Myocyte (in vitro differentiated cells): Measurements from ENCODE around the gene ELOVL2. TPM values are rescaled to one million over a fixed set of nuclear protein-coding genes. Genes with fewer than 3 reads are reported as not detected.
"Not testable (repeated sequence)": the region's sequence is repeated elsewhere in the genome, so short reads cannot be mapped to it uniquely, and the experiment has no call there.

Source experiments
- DNase-seq: peaks from one replicate; pipeline ENCODE4 v3.0.0-alpha.2; 2012; ENCODE audit warnings: low read depth
- polyA plus RNA-seq: library from polyadenylated mRNA; unstranded; fragments of >200 nt; gene quantifications from one replicate; pipeline ENCODE4 v1.2.1, GENCODE V29; 2012; ENCODE audit warnings: missing spikeins
- total RNA-seq: library from RNA; depleted of rRNA; stranded (reverse); fragments of >200 nt; gene quantifications from 2 replicates; pipeline ENCODE4 v1.2.3, GENCODE V29; 2014

ELOVL2 gene, protein sequence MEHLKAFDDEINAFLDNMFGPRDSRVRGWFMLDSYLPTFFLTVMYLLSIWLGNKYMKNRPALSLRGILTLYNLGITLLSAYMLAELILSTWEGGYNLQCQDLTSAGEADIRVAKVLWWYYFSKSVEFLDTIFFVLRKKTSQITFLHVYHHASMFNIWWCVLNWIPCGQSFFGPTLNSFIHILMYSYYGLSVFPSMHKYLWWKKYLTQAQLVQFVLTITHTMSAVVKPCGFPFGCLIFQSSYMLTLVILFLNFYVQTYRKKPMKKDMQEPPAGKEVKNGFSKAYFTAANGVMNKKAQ
- total RNA-seq: 0.05 TPM in 1 of 2 replicates, not detected in the other
- 0.11 TPM for polyA plus RNA-seq

DNA sequence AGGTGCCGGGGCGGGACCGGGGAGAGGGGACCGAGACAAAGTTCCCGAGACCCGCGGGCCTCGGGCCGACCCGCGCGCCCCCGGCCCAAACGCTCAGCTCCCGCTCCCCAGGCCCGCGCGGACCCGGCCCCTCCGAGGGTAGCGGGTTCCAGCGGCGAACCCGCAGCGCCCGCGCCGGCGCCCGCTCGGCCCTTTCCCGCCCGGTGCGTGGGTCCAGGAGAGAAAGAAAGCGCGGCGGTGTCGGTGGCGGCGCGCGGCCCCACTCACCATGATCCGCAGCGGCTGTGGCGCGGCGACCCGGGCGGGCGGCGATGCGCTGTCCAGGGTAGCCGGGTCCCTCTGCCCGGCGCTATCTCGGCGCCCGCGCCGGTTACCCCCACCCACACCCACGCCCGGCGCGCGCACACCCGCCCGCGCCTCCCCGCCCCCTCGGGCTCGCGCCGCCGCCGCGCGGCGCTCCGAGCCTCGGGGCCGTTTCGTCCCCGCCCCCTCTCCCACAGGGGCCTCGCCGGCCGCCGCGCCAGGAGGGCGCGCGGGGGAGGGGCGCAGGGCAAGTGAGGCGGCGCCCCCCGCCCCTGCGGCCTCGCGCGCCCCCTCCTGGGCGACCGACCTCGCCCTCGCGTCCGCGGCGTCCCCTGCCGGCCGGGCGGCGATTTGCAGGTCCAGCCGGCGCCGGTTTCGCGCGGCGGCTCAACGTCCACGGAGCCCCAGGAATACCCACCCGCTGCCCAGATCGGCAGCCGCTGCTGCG lies at the start of gene ELOVL2:
ELOVL2 (minus strand) TSS at position 345 of the 751 bp plus-strand sequence; CDS start at position 270, 75 bp downstream.
- DNase-seq: peak; percentile 46

DNA sequence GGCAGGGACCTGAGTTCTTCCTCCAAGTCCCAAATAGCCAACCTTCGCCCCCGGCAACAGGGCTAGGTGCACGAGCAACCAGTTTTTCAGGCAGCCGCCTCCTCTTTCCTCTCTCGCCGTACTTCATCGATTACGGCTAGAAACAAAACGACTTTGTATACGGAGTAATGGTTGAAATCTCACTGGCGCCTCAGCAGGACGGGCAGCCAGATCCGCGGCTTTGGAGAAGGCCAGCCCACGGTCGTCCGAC lies 49.2 kb upstream of the ELOVL2 start:
- no peak for DNase-seq

GRCh38 chr6:11092668-11093375 lies 48.7 kb upstream of the ELOVL2 start:
- DNase-seq: peak; percentile 85

GRCh38 chr6:11091141-11091540 lies 47.0 kb upstream of the ELOVL2 start:
- DNase-seq: not testable (repeated sequence)

DNA sequence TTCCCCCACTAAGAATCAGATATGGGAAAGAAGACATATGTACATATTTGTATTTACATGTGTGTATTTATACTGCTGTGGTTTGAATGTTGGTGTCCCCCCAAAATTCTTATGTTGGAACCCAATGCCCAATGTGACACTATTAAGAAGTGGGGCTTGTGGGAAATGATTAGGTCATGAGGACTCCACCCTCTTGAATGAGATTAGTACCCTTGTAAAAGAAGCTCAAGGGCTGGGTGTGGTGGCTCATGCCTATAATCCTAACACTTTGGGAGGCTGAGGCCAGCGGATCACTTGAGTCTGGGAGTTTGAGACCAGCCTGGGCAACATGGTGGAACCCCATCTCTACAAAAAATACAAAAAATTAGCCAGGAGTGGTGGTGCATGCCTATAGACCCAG lies 45.6 kb upstream of the ELOVL2 start:
- DNase-seq: no peak

- DNase-seq: not testable (repeated sequence)
Observed at GRCh38 chr6:11087141-11087812, 43.2 kb upstream of the ELOVL2 start.

DNA sequence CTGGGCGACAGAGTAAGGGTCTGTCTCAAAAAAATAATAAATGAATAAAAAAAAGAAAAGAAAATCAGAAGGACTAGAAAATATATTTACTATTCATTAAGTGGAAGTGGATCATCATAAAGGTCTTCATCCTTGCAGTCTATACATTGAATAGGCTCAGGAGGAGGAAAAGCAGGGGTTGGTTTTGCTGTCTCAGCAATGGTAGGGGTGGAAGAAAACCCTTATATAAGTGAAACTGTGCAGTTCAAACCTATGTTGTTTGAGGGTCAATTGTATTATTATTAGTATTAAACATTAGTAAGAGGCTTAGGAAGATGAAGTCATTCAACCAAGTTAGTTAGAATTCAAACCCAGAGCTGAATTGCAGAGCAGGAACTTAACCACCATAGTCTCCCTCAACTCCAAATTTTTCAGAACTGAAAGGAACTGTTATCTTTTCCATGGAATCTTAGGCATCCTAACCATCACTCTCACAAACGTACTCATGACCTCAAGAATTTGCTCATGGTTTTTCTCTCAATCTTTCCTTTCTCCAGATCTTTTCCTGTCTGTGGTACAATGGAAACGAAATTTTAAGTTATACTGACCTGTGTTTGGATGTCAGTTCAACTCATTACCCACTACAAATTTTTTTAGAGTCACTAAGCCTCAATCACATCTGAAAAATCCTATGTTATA lies 41.8 kb upstream of the ELOVL2 start:
- DNase-seq: peak; percentile 10

GRCh38 chr6:11083956-11084355 lies 39.9 kb upstream of the ELOVL2 start:
- no peak for DNase-seq

- no peak for DNase-seq
Observed at GRCh38 chr6:11083491-11083890, 39.4 kb upstream of the ELOVL2 start.

GRCh38 chr6:11080296-11080695 lies 36.2 kb upstream of the ELOVL2 start:
- DNase-seq: no peak

- no peak for DNase-seq
Observed at GRCh38 chr6:11078266-11078665, 34.2 kb upstream of the ELOVL2 start.

GRCh38 chr6:11076540-11076939 lies 32.4 kb upstream of the ELOVL2 start:
- no peak for DNase-seq

- no peak for DNase-seq
Observed at GRCh38 chr6:11072101-11072500, 28.0 kb upstream of the ELOVL2 start.

DNA sequence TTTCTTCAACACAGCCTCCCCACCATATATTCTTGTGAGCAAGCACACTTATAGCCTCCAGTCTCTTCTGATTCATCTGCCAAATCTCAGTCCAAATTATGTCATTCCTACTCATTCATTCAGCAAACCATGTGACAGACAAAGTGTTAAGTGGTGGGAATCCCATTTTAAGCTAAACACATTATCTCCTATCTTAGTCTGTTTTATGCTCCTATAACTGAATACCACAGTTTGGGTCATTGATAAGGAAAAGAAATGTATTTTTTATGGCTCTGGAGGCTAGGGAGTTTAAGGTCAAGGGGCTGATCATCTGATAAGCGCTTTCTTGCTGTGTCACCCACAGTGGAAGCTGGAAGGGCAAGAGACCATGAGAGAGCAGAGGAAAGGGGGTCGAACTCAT lies 25.7 kb upstream of the ELOVL2 start:
- no peak for DNase-seq

DNA sequence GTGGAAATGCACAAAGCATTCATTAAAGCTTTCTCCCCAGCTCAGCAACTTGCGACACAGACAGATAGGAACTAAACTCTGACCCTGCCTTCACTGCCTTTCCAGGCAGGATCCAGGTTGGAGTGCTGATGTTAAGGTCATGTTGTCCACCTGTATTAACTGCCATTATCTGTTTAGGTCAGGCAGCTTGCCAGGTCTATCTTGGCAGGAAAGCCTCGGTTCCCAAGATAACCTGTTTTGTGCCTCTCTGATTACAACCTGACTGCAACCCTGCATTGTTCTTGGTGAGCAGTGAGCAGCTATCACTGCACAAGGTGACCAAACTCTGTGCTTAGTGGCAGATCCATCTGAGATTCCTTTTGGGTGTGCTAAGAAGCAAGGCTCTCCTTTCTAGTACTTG lies 23.2 kb upstream of the ELOVL2 start:
- DNase-seq: no peak

- DNase-seq: no peak
Observed at GRCh38 chr6:11066505-11067347, 22.6 kb upstream of the ELOVL2 start.

DNA sequence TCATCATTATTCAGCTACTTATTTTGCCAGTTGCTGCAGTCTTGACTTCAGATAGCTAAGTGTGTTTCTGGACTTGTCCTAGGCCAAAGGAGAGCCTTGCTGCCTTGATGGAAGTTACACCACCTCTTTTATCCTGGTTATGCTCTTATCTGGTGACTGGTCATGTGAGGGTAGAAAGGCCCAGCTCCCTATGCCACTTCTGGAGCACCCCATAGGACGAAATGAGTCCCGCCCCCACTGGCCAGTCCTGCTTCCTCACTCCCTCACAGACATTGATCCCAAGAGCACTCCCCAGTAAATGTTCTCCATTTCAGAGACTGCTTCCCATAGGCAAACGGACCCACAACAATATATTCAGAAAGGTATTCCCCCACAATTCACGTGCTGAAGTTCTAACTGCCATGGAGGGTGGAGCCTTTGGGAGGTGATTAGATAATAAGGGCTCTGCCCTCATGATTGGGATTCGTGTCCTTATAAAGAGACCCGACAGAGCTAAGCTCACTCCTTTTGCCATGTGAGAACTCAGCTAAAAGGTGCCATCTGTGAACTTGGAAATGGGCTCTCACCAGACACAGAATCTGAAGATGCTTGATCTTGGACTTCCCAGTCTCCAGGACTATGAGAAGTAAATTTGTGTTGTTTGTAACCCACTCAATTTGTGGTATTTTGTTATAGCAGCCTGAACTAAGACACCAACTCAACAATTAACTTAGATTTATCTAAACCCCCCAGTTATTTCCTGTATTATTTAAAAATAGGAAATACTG lies 21.5 kb upstream of the ELOVL2 start:
- DNase-seq: no peak

DNA sequence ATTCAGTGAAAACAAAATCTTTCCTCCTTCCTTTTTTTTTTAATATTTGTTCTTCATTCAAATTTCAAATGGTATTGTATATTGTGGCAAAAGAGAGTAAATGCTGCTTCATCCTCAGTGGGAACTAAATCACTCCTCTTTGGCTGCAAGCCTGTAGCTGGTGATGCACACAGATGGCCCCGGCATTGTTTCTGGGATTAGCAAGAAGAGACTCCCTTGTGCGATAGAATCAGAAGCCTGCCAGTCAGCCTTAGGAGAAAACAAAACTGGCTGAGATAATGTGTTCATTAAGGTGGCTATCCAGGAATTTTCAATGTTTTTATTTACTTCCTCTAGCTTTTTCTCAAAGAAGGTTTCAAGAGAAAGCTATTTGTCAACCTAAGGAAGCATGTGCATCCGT lies 20.7 kb upstream of the ELOVL2 start:
- DNase-seq: peak; percentile 5

DNA sequence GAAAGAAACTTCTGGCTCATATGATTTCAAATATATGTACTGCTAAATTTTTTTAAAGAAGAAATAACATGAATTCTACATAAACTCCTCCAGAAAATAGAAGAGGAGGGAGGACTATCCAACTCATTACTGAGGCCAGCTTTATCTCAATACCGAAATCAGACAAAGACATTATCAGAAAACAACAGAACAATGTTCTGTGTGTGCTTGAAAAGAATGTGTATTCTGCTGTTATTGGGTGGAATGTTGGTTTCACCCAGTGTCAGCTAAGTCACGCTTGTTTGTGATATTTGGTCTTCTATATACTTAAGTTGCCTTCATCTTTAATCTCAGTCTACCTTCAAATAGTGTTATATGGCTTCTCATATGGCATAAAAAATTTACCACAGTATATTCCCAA lies 18.6 kb upstream of the ELOVL2 start:
- no peak for DNase-seq

GRCh38 chr6:11062083-11062482 lies 18.0 kb upstream of the ELOVL2 start:
- DNase-seq: no peak
